T-helper 2 cell treated with Interferon-gamma antibody and Interleukin-4, amounts not matched to agents 5 μg/mL and 100 μg/mL, for 36 hours (primary cell): Measurements from ENCODE around the gene EXD3.

Experiments
- DNase-seq: peaks from one replicate; pipeline ENCODE4 v3.0.0; 2021; ENCODE audit warnings: low spot score
- H3K27ac Mint-ChIP-seq: one replicate; pipeline ENCODE4 v1.8.0; 2021; ENCODE audit warnings: mild to moderate bottlenecking, mixed read lengths
- H3K27me3 Mint-ChIP-seq: one replicate; pipeline ENCODE4 v1.8.0; 2021; ENCODE audit warnings: low read depth, mixed read lengths
- H3K36me3 Mint-ChIP-seq: one replicate; pipeline ENCODE4 v1.8.0; 2021; ENCODE audit warnings: low read depth, mixed read lengths
- H3K4me1 Mint-ChIP-seq: one replicate; pipeline ENCODE4 v1.8.0; 2021; ENCODE audit warnings: low read depth, mixed read lengths
- H3K4me3 Mint-ChIP-seq: one replicate; pipeline ENCODE4 v1.8.0; 2022; ENCODE audit warnings: mild to moderate bottlenecking, moderate library complexity, mixed read lengths
- H3K9me3 Mint-ChIP-seq: one replicate; pipeline ENCODE4 v1.8.0; 2021; ENCODE audit warnings: mixed read lengths

Gene EXD3

GRCh38 chr9:137273611-137274320, 149.2 kb downstream of the EXD3 start:
- Mint-ChIP-seq H3K4me1 (peaks cover 14% of the 10 kb centered on the region), H3K9me3 (no peaks in the 10 kb centered on the region), H3K36me3 (peaks cover 13% of the 10 kb centered on the region), H3K27me3 (no peaks in the 10 kb centered on the region), H3K4me3 (no peak overlapping the region), H3K27ac (no peak overlapping the region)
- no peak for DNase-seq

- Mint-ChIP-seq H3K4me1 (peaks cover 16% of the 10 kb centered on the region), H3K27ac (no peak overlapping the region), H3K36me3 (peaks cover 17% of the 10 kb centered on the region), H3K4me3 (no peak overlapping the region), H3K9me3 (no peaks in the 10 kb centered on the region), H3K27me3 (no peaks in the 10 kb centered on the region)
- DNase-seq = no peak
Observed at GRCh38 chr9:137273095-137273490, 149.9 kb downstream of the EXD3 start.

- Mint-ChIP-seq H3K27ac (no peak overlapping the region), H3K27me3 (no peaks in the 10 kb centered on the region), H3K4me1 (peaks cover 16% of the 10 kb centered on the region), H3K4me3 (no peak overlapping the region), H3K9me3 (no peaks in the 10 kb centered on the region), H3K36me3 (peaks cover 17% of the 10 kb centered on the region)
- DNase-seq = no peak
Observed at GRCh38 chr9:137272241-137273094, 150.5 kb downstream of the EXD3 start.

DNA sequence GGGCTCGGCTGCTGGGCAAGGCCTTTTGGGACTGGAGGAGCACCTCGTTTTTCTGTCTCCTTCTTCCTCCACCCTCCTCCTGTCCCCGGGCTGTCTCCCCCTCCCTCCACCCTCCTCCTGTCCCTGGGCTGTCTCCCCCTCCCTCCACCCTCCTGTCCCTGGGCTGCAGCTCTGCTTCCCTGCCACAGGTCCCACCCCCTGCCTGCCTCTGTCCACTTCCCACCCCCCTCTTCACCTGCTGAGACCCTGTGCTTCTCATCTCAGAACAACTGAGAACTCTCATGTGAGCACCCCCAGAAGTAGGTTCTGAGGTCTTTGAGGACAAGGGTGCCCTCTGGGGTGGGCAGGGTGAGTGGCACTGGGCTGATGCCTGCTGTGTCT, 151.3 kb downstream of the EXD3 start:
- H3K9me3 Mint-ChIP-seq = no peaks in the 10 kb centered on the region
- no peak for DNase-seq
- peak overlapping the region; percentile 55 for H3K27ac Mint-ChIP-seq
- peaks cover 17% of the 10 kb centered on the region for H3K36me3 Mint-ChIP-seq
- no peak overlapping the region for H3K4me3 Mint-ChIP-seq
- H3K4me1 Mint-ChIP-seq = peaks cover 12% of the 10 kb centered on the region
- H3K27me3 Mint-ChIP-seq = no peaks in the 10 kb centered on the region

DNA sequence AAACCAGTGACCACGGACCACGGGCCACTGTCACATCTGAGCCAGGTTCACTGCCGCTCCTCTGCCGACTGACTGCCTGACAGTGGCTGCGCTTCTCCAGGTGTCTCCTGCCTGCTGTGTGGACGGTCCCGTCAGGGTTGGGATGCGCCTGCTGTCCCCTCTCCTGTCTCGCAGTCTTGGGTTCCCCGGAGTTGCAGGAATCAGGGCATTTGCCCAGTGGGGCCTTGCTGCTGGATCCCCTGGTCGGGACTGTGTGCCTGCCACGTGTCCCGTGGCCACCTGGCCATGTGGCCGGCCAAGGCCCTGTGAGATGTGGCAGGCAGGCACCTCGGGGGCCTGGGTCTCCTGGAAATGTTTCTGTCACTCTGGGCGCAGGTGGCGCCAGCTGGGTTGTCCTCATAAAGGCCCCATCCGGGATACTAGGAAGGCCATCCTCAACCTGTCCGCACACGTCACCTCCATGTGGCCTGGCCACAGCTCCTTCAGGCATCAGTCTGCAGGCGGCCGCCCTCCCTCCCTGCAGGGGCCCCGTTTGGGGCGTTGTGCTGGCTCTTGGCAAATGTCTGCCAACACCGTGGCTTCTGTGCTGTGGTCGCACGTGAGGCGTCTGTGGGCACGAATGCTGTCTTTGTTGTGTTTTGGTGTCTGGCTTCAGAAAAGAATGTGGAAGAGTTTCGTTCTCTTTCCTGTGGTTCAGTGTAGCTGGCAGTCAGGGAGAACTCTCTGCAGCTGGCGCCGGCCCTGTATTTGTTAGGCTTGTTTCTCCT, 151.8 kb downstream of the EXD3 start:
- Mint-ChIP-seq H3K36me3 (peaks cover 17% of the 10 kb centered on the region), H3K4me3 (no peak overlapping the region), H3K27me3 (no peaks in the 10 kb centered on the region), H3K27ac (peak overlapping the region; percentile 55), H3K9me3 (no peaks in the 10 kb centered on the region), H3K4me1 (peaks cover 11% of the 10 kb centered on the region)
- DNase-seq = no peak

- Mint-ChIP-seq H3K27ac (no peak overlapping the region), H3K4me3 (no peak overlapping the region), H3K27me3 (no peaks in the 10 kb centered on the region), H3K4me1 (peaks cover 6% of the 10 kb centered on the region), H3K9me3 (no peaks in the 10 kb centered on the region), H3K36me3 (peaks cover 20% of the 10 kb centered on the region)
- DNase-seq = no peak
Observed at GRCh38 chr9:137269231-137269772, 153.7 kb downstream of the EXD3 start.

- H3K4me1 Mint-ChIP-seq = peaks cover 6% of the 10 kb centered on the region
- H3K9me3 Mint-ChIP-seq = no peaks in the 10 kb centered on the region
- no peaks in the 10 kb centered on the region for H3K27me3 Mint-ChIP-seq
- no peak for DNase-seq
- H3K27ac Mint-ChIP-seq = no peak overlapping the region
- peaks cover 26% of the 10 kb centered on the region for H3K36me3 Mint-ChIP-seq
- no peak overlapping the region for H3K4me3 Mint-ChIP-seq
Observed at GRCh38 chr9:137268538-137269201, 154.3 kb downstream of the EXD3 start.

DNA sequence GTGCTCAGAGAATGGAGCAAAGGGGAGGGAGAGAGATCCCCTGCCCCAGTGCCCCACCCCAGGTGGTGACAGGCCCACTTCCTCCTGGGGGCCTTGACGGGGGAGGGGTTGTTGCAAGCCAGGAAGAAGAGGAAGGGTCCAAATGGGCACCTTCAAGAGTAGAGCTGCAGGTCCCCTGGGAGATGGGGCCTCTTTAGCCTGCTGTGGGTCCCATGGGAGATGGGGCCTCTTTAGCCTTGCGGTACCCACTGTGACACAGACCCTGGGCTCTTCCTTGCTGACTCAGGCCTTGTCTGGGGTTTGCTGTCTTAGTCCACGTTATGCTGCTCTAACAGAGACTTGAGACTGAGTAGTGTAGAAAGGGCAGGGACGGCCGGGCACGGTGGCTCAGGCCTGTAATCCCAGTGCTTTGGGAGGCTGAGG, 155.0 kb downstream of the EXD3 start:
- Mint-ChIP-seq H3K27ac (no peak overlapping the region), H3K4me1 (peaks cover 6% of the 10 kb centered on the region), H3K9me3 (no peaks in the 10 kb centered on the region), H3K27me3 (no peaks in the 10 kb centered on the region), H3K36me3 (peaks cover 22% of the 10 kb centered on the region), H3K4me3 (no peak overlapping the region)
- DNase-seq = no peak

DNA sequence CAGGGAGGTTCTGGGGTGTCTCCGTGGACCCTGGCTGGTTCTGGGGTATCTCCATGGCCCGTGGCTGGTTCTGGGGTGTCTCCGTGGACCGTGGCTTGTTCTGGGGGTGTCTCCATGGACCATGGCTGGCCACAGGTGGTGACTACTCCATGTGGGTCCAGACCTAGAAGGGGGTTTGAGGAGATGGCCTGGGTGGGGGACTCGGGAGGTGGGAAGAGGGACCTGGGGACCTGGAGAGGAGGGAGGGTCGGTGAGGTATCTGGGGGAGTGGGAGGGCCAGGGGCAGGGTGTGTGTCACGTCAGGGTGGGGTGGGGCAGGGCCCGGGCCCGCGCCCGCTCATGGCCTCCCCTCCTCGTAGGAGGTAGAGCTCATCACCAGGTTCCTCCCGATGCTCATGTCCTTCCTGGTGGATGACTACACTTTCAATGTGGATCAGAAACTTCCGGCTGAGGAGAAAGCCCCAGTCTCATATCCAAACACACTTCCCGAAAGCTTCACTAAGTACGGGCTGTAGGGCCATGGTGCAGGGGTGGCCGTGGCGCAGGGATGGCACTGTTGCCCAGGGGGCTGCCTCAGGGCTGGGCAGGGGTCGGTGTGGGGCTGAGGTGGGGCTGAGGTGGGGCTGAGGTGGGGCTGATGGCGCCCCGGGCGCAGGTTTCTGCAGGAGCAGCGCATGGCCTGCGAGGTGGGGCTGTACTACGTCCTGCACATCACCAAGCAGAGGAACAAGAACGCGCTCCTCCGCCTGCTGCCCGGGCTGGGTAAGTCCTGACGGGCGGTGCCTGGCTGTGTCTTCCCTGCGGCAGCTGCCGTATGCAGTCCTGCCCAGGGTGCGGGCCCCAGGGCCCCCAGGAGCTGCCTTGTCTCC, 156.1 kb downstream of the EXD3 start:
- no peaks in the 10 kb centered on the region for H3K27me3 Mint-ChIP-seq
- peaks cover 6% of the 10 kb centered on the region for H3K4me1 Mint-ChIP-seq
- no peak for DNase-seq
- no peaks in the 10 kb centered on the region for H3K9me3 Mint-ChIP-seq
- no peak overlapping the region for H3K4me3 Mint-ChIP-seq
- peaks cover 23% of the 10 kb centered on the region for H3K36me3 Mint-ChIP-seq
- no peak overlapping the region for H3K27ac Mint-ChIP-seq

DNA sequence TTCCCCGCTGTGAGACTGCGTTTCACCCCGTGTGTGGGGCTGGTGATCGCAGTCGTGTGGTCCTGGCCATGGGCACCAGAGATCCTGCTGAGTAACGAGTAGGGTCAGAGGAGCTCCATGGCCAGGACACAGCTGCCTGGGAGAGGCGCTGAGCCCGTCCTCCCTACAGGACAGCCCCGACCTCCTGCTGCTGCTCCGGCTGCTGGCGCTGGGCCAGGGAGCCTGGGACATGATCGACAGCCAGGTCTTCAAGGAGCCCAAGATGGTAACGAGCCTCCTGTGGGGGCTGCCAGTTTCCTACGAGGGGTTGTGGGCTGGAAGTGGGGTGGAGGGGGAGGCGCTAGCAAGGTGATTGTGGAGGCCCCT, 156.8 kb downstream of the EXD3 start:
- Mint-ChIP-seq H3K4me1 (peaks cover 3% of the 10 kb centered on the region), H3K27me3 (no peaks in the 10 kb centered on the region), H3K4me3 (no peak overlapping the region), H3K9me3 (no peaks in the 10 kb centered on the region), H3K36me3 (peaks cover 27% of the 10 kb centered on the region), H3K27ac (no peak overlapping the region)
- DNase-seq = no peak

DNA sequence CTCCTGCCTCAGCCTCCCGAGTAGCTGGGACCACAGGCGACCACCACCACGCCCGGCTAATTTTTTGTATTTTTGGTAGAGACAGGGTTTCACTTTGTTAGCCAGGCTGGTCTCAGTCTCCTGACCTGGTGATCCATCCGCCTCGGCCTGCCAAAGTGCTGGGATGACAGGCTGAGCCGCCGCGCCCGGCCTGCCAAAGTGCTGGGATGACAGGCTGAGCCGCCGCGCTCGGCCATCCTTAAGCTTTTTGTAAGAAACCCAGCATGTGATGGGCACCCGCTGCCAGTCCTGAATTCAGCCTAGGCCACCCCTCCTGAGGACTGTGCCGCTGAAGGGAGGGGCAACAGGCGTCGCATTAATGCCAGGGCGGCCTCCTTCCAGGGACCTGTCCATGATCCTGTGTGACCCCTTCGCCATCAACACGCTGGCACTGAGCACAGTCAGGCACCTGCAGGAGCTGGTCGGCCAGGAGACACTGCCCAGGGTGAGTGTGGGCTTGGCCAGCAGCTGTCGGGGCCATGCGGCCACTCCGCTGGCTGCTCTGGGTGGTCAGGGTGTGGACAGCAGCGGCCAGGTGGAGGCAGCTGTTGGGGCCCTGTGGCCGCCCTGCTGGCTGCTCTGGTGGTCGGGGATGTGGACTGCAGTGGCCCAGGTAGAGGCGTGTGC, 157.3 kb downstream of the EXD3 start:
- no peak overlapping the region for H3K27ac Mint-ChIP-seq
- no peaks in the 10 kb centered on the region for H3K27me3 Mint-ChIP-seq
- H3K9me3 Mint-ChIP-seq = no peaks in the 10 kb centered on the region
- no peak overlapping the region for H3K4me3 Mint-ChIP-seq
- DNase-seq = no peak
- peaks cover 27% of the 10 kb centered on the region for H3K36me3 Mint-ChIP-seq
- peaks cover 2% of the 10 kb centered on the region for H3K4me1 Mint-ChIP-seq

DNA sequence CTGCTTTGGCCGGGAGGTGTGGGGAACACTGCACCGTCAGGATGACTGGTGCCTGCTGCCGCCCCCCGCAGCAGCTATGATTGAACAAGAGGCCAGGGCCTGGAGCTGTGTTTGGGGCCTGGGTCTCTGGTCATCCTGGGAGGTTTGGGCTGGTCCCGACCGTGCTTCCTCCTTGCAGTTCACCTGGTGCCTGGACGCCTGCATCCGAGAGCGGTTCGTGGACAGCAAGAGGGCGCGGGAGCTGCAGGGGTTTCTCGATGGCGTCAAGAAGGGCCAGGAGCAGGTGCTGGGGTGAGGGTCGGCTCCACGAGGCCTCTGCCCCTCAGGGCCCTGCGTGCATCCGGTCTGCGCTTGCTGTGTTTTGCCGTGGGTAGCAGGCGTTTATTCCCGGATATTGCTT, 158.9 kb downstream of the EXD3 start:
- H3K4me1 Mint-ChIP-seq = peaks cover 2% of the 10 kb centered on the region
- H3K9me3 Mint-ChIP-seq = no peaks in the 10 kb centered on the region
- H3K4me3 Mint-ChIP-seq = no peak overlapping the region
- H3K27me3 Mint-ChIP-seq = no peaks in the 10 kb centered on the region
- peaks cover 23% of the 10 kb centered on the region for H3K36me3 Mint-ChIP-seq
- no peak for DNase-seq
- no peak overlapping the region for H3K27ac Mint-ChIP-seq
